COLO668 (cell line): ENCODE data around the gene LTBP1.

Experiments
- DNase-seq: peaks from one replicate; lab custom pipeline; 2025; ENCODE audit not compliant: unreplicated experiment; lab: John Stamatoyannopoulos, UW

Gene LTBP1

GRCh38 chr2:33291278-33292013 is 344.7 kb downstream of the LTBP1 start:
- no peak for DNase-seq

- DNase-seq = no peak
Measured at GRCh38 chr2:33292063-33292462, 345.3 kb downstream of the LTBP1 start.

- no peak for DNase-seq
Measured at GRCh38 chr2:33292981-33293595, 346.3 kb downstream of the LTBP1 start.

- DNase-seq = no peak
Measured at GRCh38 chr2:33298233-33298632, 351.5 kb downstream of the LTBP1 start.

GRCh38 chr2:33301355-33301754 is 354.6 kb downstream of the LTBP1 start:
- no peak for DNase-seq

- no peak for DNase-seq
Measured at GRCh38 chr2:33302348-33302747, 355.6 kb downstream of the LTBP1 start.

GRCh38 chr2:33304032-33304864 is 357.5 kb downstream of the LTBP1 start:
- DNase-seq = no peak

- no peak for DNase-seq
Measured at GRCh38 chr2:33307659-33308270, 361.0 kb downstream of the LTBP1 start.

GRCh38 chr2:33312355-33312754 is 365.6 kb downstream of the LTBP1 start:
- no peak for DNase-seq

- no peak for DNase-seq
Measured at GRCh38 chr2:33313039-33313438, 366.3 kb downstream of the LTBP1 start.

GRCh38 chr2:33314541-33314940 is 367.8 kb downstream of the LTBP1 start:
- no peak for DNase-seq

- no peak for DNase-seq
Measured at GRCh38 chr2:33316328-33316727, 369.6 kb downstream of the LTBP1 start.

- no peak for DNase-seq
Measured at GRCh38 chr2:33317369-33318007, 370.7 kb downstream of the LTBP1 start.

- no peak for DNase-seq
Measured at GRCh38 chr2:33318456-33318855, 371.7 kb downstream of the LTBP1 start.

- DNase-seq = no peak
Measured at GRCh38 chr2:33320573-33320972, 373.8 kb downstream of the LTBP1 start.

- no peak for DNase-seq
Measured at GRCh38 chr2:33321236-33321771, 374.6 kb downstream of the LTBP1 start.

- DNase-seq = no peak
Measured at GRCh38 chr2:33321876-33322483, 375.2 kb downstream of the LTBP1 start.

GRCh38 chr2:33322612-33323011 is 375.9 kb downstream of the LTBP1 start:
- no peak for DNase-seq

GRCh38 chr2:33323957-33324356 is 377.2 kb downstream of the LTBP1 start:
- DNase-seq = no peak

- DNase-seq = no peak
Measured at GRCh38 chr2:33326100-33326499, 379.3 kb downstream of the LTBP1 start.
